GM10248 (cell line): ENCODE data around the gene SV2C.

Experiments
- CTCF ChIA-PET: fragments of 300-600 bp; sonication (Branson Sonifier 250); formaldehyde crosslinking; extraction: SDS; loops from one replicate; lab custom pipeline; 2021; ENCODE audit warnings: antibody characterized with exemption; lab: Yijun Ruan, JAX
- POLR2A ChIA-PET: fragments of 350-650 bp; sonication (Branson Sonifier 250); formaldehyde crosslinking; extraction: SDS; loops from one replicate; lab custom pipeline; 2020; ENCODE audit warnings: antibody characterized with exemption; lab: Yijun Ruan, JAX
- DNase-seq: peaks from one replicate; pipeline ENCODE4 v3.0.0; 2012; ENCODE audit errors: extremely low spot score
- CTCF ChIP-seq: IDR thresholded peaks from 2 replicates; pipeline ENCODE4 v1.5.1; 2012; ENCODE audit warnings: mild to moderate bottlenecking, low read depth; ENCODE audit errors: extremely low read depth, missing control alignments, control extremely low read depth

SV2C gene

GRCh38 chr5:76175821-76176403 is 92.7 kb downstream of the SV2C start:
- ChIA-PET POLR2A (no interaction called here), CTCF (interaction anchor here (0.6 to 3.4 kb wide), 49 partner anchors 8 to 1046 kb away, joined by 3 to 45 read pairs (median 5); partner anchors contain the start of gene ANKRD31)
- no peak for TF ChIP-seq CTCF

DNA sequence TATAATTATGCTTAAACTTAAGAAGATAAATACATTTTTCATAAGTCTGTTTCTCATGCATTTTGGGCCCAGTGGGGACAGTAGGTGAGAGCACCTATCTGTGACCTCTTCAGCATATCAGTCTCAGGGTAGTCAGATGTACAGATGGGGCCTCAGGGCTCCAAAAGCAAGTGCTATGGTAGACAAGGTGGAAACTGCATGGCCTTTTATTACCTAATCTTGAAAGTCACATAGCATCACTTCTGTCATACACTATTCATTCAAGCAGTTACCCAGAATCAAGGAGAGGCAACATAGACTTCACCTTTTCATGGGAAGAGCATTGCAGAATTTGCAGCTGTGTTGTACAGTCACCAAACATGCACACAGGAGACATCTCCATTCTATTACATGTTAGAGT is 94.8 kb downstream of the SV2C start:
- ChIA-PET CTCF (no interaction called here), POLR2A (no interaction called here)
- DNase-seq, result no peak
- TF ChIP-seq CTCF, result no peak

More at GRCh38 chr5:76175821-76176403, 92.7 kb downstream of the SV2C start:
- DNase-seq, result peak; percentile 60

DNA sequence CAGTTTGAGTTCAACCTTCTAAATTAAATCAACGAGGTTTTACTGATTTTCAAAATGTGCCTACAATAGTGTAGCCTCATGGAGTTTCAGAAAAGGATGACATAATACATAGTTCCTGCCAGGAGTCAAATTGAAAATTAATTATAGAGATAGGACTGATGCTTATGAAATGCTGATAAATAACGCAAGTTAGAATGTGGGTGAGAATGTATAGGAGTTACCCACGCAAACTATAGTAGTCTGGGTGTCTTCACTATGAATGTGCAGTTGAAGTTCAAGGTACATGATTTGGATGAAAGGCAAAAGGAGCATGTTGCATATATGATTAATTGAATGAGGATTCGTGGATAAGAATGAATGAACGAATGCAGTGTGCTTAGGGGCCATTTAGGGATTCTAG is 95.7 kb downstream of the SV2C start:
- TF ChIP-seq CTCF, result no peak
- ChIA-PET CTCF (interaction anchor here (1.4 kb wide), 1 partner anchor 11 kb away, joined by 3 read pairs; no protein-coding TSS in a partner anchor), POLR2A (no interaction called here)
- no peak for DNase-seq

GRCh38 chr5:76180814-76181805 is 97.9 kb downstream of the SV2C start:
- ChIA-PET CTCF (interaction anchor here (1.1 kb wide), 1 partner anchor 15 kb away, joined by 3 read pairs; no protein-coding TSS in a partner anchor), POLR2A (no interaction called here)
- TF ChIP-seq CTCF, result no peak
- no peak for DNase-seq

DNA sequence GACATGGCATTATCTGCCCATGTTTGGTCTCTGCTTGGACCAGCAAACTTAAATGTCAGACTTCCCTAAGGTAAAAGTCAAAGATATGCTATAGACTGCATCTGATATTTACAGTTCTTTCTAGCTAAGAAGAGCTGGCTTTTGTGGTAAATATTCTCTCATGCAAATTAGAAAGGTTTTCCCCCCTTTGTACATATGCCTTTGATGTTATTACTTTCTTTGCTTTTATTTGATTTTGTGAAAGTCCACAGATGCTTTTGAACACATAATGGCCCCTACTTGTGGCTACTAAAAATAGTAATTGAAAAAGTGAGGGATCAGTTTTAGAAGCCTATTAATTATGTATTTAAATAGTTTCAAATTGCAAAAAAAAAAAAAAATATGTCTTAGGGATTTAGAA is 104.2 kb downstream of the SV2C start:
- DNase-seq, result no peak
- CTCF ChIA-PET, result interaction anchor here (0.8 to 2.7 kb wide), 3 partner anchors 13 kb away, joined by 3 to 15 read pairs (median 4); no protein-coding TSS in a partner anchor
- no peak for TF ChIP-seq CTCF
- POLR2A ChIA-PET, result no interaction called here

- CTCF ChIA-PET, result interaction anchor here (2.7 kb wide), 1 partner anchor 16 kb away, joined by 15 read pairs; no protein-coding TSS in a partner anchor
- TF ChIP-seq CTCF, result no peak
- POLR2A ChIA-PET, result no interaction called here
Observed at GRCh38 chr5:76190356-76190755, 107.2 kb downstream of the SV2C start.

More at GRCh38 chr5:76190356-76190755, 107.2 kb downstream of the SV2C start:
- DNase-seq, result no peak
